HG03571 (cell line): ENCODE results near the gene RPL23.
A peak's percentile ranks its signal among the peaks of the same experiment; 100 is the strongest.

Experiments used
- ATAC-seq: cut with Tn5 transposase; IDR thresholded peaks from one replicate; pipeline ENCODE4 v1.9.1; 2021; ENCODE audit not compliant: unreplicated experiment

Gene RPL23

GRCh38 chr17:38799501-38800236 lies 53.9 kb downstream of the RPL23 start, which contains the start of gene PIP4K2B:
Gene PIP4K2B, minus strand, starts transcription at chr17:38799556. Its CDS starts 132 bp downstream, at chr17:38799424.
- ATAC-seq, result peak; percentile 74

- ATAC-seq, result peak; percentile 6
These were observed 54.7 kb downstream of the RPL23 start for GRCh38 chr17:38798614-38799500.
